ENCODE measurements around the gene TRAPPC2. TPM values are rescaled to one million over a fixed set of nuclear protein-coding genes. Genes with fewer than 3 reads are reported as not detected.

The TRAPPC2 gene
- total RNA-seq (2014; rRNA removed; shearing (Covaris generic)), result 16.4 and 22.2 TPM in 2 replicates
- total RNA-seq (2022), result 27.0 and 32.3 TPM in 2 replicates
- Bru-seq, nascent RNA, result percentile 89 among the genes with signal in this experiment
- BruChase-seq, experiment 1, labeled RNA remaining after a 6-hour chase, result percentile 83 among the genes with signal in this experiment
- percentile 84 among the genes with signal in this experiment for BruChase-seq, experiment 2, labeled RNA remaining after a 2-hour chase
- long read RNA-seq, transcript TRAPPC2-203 (6 exons, 2,776 nt), result minor isoform, 11 of 58 reads
- long read RNA-seq, transcript TRAPPC2-201 (5 exons, 2,716 nt), result major isoform, 17 of 58 reads
- long read RNA-seq, partial matches to known transcripts, result 17 of 58 reads
- long read RNA-seq, other reads (novel, unspliced or antisense), result 12 of 58 reads

DNA sequence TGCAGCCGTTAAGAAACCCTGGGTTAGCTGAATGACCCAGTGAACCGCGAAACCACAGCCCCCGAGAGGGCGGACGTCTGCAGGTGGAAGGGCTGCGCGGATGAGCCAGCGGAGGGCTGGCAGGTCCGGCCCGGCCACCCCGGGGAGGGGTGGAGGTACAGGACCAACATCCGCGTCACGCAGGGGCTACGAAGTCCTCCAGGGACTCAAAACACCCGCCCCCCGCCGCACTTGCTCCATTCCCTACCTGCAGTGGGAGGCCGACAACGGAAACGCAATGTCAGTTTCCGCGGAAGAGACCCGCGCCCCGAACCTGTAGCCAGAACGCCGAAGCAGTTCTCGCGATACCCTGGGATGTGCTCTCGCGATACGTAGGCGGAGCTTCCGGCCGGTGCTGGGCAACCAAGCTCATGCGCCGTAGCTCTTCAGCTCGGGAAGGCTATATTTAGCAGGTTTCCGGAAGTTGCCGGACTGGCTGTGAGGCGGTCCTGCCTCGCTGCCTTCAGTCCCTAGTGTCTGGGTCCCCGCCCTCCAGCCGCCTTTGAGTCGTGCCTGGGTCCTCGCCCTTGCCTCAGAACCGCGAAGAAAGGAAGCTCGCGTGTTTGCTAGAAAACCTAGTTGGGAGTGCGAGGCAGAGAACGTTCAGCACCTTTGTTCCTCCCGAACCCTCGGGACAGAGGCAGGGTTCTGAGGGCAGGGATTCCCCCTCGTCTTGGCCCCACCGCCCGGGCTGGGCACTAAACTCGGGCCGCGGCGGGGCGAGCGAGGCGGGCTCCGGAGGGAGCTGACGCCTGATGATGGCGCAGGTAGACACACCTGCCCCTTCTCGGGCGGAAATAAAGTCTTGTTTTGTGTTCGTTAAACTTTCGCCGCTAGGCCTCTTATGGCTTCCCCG is at the start of gene TRAPPC2, which contains the start of gene OFD1:
TSS of gene TRAPPC2 (minus strand) at position 343 of the 895 bp plus-strand sequence. CDS start 14,657 bp downstream, outside the sequence.
TSS of gene OFD1 (plus strand) at position 471 of the 895 bp plus-strand sequence. CDS start at position 795, 324 bp downstream.
- H3K9me2 ChIP-seq (ENCODE audit: insufficient read depth, low read length), result no peaks in the 10 kb centered on the region
- peaks cover 36% of the 10 kb centered on the region for H3K4me1 ChIP-seq (ENCODE audit: insufficient read depth, low read length, poor library complexity, severe bottlenecking)
- POLR2A ChIA-PET, result interaction anchor here (0.5 to 5.6 kb wide), 16 partner anchors 9 to 949 kb away, joined by 3 to 52 read pairs (median 6); partner anchors contain the start of genes GEMIN8 and RAB9A
- CTCF ChIA-PET (ENCODE audit: unreplicated experiment), result interaction anchor here (0.9 to 1.4 kb wide), 3 partner anchors 9 to 35 kb away, joined by 3 to 4 read pairs (median 3); no protein-coding TSS in a partner anchor
- BruUV-seq (replicated peaks), result no TSS peak
- peaks cover 48% of the 10 kb centered on the region for H3K36me3 ChIP-seq (ENCODE audit: insufficient read depth, low read length)
- no peak within 1 kb of the TSS for H2AFZ ChIP-seq (ENCODE audit: low read length)
- peak within 1 kb of the TSS; percentile 99 for H3K27ac ChIP-seq (ENCODE audit: low read depth, low read length, poor library complexity, severe bottlenecking)
- H3K4me2 ChIP-seq (ENCODE audit: low read length), result peak within 1 kb of the TSS; percentile 86
- no peak for TF ChIP-seq EZH2phosphoT487 (IDR thresholded peaks at IDR 0.05; ENCODE audit: borderline replicate concordance, low read depth, low read length)
- H3K79me2 ChIP-seq (ENCODE audit: insufficient read depth, low read depth, low read length), result peaks cover 88% of the 10 kb centered on the region
- H3K9me3 ChIP-seq (ENCODE audit: low read length), result no peaks in the 10 kb centered on the region
- H3K4me3 ChIP-seq (ENCODE audit: low read depth, low read length, poor library complexity, severe bottlenecking), result peak within 1 kb of the TSS; percentile 85
- peak; percentile 97 for DNase-seq (ENCODE audit: low spot score)
- no peaks in the 10 kb centered on the region for H4K20me1 ChIP-seq (ENCODE audit: insufficient read depth, low read length)
- intact Hi-C loops (cut with micrococcal nuclease; ENCODE audit: unreplicated experiment), result loop anchor here (2.0 to 10.0 kb wide), 7 partner anchors 24 to 777 kb away; partner anchors contain the start of genes GEMIN8 and TCEANC

DNA sequence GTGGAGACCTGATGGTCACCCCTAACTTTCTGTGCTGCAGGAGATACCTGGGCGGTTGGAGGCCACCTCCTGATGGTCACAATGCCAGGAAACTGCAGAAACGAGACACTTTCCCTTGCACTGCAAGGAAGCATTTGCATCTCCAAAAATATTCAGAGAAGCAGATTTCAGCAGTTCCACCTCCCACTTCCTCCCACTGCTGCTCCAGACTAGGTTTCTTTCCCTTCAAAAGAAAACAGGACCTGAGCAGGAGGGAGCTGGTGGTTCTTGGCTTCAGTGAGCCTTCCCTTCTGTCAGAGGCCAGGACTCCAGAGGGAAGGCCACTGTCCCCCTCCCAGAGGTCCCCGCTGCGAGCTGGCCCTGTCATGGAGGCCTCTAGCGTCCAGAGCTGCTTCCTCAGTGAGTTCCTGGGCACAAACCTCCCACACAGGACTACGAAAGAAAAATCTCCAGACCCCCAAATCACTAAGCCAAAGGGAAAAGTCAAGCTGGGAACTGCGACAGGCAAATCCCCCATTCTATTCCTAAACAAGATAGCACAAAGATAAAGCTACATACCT is 46.5 kb upstream of the TRAPPC2 start:
- no peak for DNase-seq (ENCODE audit: low spot score)
- no peak overlapping the region for H3K27ac ChIP-seq (ENCODE audit: low read depth, low read length, poor library complexity, severe bottlenecking)
- ChIA-PET POLR2A (no interaction called here), CTCF (ENCODE audit: unreplicated experiment) (no interaction called here)
- H3K36me3 ChIP-seq (ENCODE audit: insufficient read depth, low read length), result peaks cover 12% of the 10 kb centered on the region; the same call in 1 of the 2 replicates
- no peaks in the 10 kb centered on the region for H3K79me2 ChIP-seq (ENCODE audit: insufficient read depth, low read depth, low read length)
- H3K4me2 ChIP-seq (ENCODE audit: low read length), result no peak overlapping the region
- no peaks in the 10 kb centered on the region for H3K9me2 ChIP-seq (ENCODE audit: insufficient read depth, low read length)
- intact Hi-C loops (cut with micrococcal nuclease; ENCODE audit: unreplicated experiment), result no loop called here
- TF ChIP-seq, protein P1, sequence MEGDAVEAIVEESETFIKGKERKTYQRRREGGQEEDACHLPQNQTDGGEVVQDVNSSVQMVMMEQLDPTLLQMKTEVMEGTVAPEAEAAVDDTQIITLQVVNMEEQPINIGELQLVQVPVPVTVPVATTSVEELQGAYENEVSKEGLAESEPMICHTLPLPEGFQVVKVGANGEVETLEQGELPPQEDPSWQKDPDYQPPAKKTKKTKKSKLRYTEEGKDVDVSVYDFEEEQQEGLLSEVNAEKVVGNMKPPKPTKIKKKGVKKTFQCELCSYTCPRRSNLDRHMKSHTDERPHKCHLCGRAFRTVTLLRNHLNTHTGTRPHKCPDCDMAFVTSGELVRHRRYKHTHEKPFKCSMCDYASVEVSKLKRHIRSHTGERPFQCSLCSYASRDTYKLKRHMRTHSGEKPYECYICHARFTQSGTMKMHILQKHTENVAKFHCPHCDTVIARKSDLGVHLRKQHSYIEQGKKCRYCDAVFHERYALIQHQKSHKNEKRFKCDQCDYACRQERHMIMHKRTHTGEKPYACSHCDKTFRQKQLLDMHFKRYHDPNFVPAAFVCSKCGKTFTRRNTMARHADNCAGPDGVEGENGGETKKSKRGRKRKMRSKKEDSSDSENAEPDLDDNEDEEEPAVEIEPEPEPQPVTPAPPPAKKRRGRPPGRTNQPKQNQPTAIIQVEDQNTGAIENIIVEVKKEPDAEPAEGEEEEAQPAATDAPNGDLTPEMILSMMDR (conservative IDR thresholded peaks at IDR 0.05; ENCODE audit: low read length), result no peak
- no peak for TF ChIP-seq EZH2phosphoT487 (IDR thresholded peaks at IDR 0.05; ENCODE audit: borderline replicate concordance, low read depth, low read length)
- H2AFZ ChIP-seq (ENCODE audit: low read length), result no peak overlapping the region
- H3K9me3 ChIP-seq (ENCODE audit: low read length), result no peaks in the 10 kb centered on the region
- no peak overlapping the region for H3K4me3 ChIP-seq (ENCODE audit: low read depth, low read length, poor library complexity, severe bottlenecking)
- peaks cover 8% of the 10 kb centered on the region for H3K4me1 ChIP-seq (ENCODE audit: insufficient read depth, low read length, poor library complexity, severe bottlenecking)
- BruUV-seq (replicated peaks), result no TSS peak
- no peaks in the 10 kb centered on the region for H4K20me1 ChIP-seq (ENCODE audit: insufficient read depth, low read length)

DNA sequence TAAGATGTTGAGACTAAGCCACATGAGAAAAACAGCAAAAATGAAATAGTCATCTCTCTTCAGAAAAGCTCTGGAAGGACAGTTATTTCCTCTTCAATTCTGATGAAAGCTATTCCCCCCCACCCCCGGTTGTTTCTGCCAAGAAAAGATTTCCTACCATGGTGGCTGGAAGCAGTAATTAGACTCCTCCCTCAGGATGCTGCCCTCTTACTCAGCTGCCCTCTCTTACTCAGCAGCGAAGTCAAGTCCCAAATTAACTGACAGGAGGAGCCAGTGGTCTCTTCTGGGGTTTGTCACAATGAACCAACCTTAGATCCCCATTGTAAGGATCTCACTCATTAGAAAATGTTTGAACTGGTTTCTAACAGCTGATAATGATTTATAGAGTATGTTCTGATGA is 44.5 kb upstream of the TRAPPC2 start:
- H4K20me1 ChIP-seq (ENCODE audit: insufficient read depth, low read length), result no peaks in the 10 kb centered on the region
- CTCF ChIA-PET (ENCODE audit: unreplicated experiment), result no interaction called here

More for the DNA sequence above, 44.5 kb upstream of the TRAPPC2 start:
- intact Hi-C loops (cut with micrococcal nuclease; ENCODE audit: unreplicated experiment), result no loop called here
- Histone ChIP-seq H2AFZ (ENCODE audit: low read length) (no peak overlapping the region), H3K4me2 (ENCODE audit: low read length) (no peak overlapping the region), H3K27ac (ENCODE audit: low read depth, low read length, poor library complexity, severe bottlenecking) (no peak overlapping the region), H3K9me3 (ENCODE audit: low read length) (no peaks in the 10 kb centered on the region), H3K4me1 (ENCODE audit: insufficient read depth, low read length, poor library complexity, severe bottlenecking) (peaks cover 8% of the 10 kb centered on the region), H3K79me2 (ENCODE audit: insufficient read depth, low read depth, low read length) (no peaks in the 10 kb centered on the region), H3K4me3 (ENCODE audit: low read depth, low read length, poor library complexity, severe bottlenecking) (no peak overlapping the region), H3K9me2 (ENCODE audit: insufficient read depth, low read length) (no peaks in the 10 kb centered on the region), H3K36me3 (ENCODE audit: insufficient read depth, low read length) (peaks cover 32% of the 10 kb centered on the region)
- DNase-seq (ENCODE audit: low spot score), result no peak
- no TSS peak for BruUV-seq (replicated peaks)
- POLR2A ChIA-PET, result interaction anchor here (0.6 to 1.2 kb wide), 3 partner anchors 11 to 46 kb away, joined by 3 to 6 read pairs (median 4); no protein-coding TSS in a partner anchor
- TF ChIP-seq, protein P1 (conservative IDR thresholded peaks at IDR 0.05; ENCODE audit: low read length), result no peak
- no peak for TF ChIP-seq EZH2phosphoT487 (IDR thresholded peaks at IDR 0.05; ENCODE audit: borderline replicate concordance, low read depth, low read length)
